HG02588 (cell line): ENCODE results near the gene IL16.

Experiments
- ATAC-seq: cut with Tn5 transposase; IDR thresholded peaks from one replicate; pipeline ENCODE4 v1.9.1; 2021; ENCODE audit warnings: mild to moderate bottlenecking, moderate library complexity; ENCODE audit not compliant: unreplicated experiment

Gene IL16

DNA sequence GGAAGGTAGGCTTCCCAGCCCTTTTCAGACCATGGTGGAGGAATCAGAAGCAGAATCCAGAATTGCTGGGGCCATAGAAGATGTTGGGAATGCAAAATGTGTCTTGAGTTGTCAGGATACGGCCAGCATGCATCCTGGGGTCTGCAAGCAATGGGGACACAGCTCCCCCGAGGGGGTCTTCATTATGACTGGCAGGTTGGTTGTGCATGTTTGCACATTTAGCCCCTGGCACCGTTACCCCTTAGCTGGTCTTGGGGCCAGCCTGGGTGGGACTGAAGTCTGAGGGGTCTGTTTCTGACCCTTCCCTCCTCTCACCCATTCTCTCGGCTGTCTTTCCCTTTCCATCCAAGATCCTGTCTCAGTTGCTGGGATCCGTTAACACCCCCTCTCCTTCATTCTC is 76.5 kb downstream of the IL16 start:
- ATAC-seq, result no peak

DNA sequence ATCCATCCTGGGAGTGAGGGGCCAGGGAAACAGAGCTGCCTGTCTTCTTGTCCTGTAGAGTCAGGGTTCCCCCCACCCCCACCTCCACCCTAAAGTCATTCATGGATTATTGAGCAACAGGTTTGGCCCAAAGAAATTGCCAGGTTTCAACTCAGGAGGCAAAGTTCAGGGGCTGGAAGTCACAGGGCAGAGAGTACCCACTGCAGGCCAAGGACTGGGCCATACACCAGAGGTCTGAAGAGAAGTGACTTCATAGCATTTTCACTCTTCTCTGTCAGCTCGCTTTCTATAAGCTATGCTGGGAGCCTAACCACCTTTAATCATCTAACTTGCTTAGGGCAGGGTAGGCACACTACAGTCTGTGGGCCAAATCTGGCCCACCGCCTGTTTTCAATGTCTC is 77.2 kb downstream of the IL16 start:
- no peak for ATAC-seq

GRCh38 chr15:81274255-81274654 is 77.6 kb downstream of the IL16 start:
- no peak for ATAC-seq

DNA sequence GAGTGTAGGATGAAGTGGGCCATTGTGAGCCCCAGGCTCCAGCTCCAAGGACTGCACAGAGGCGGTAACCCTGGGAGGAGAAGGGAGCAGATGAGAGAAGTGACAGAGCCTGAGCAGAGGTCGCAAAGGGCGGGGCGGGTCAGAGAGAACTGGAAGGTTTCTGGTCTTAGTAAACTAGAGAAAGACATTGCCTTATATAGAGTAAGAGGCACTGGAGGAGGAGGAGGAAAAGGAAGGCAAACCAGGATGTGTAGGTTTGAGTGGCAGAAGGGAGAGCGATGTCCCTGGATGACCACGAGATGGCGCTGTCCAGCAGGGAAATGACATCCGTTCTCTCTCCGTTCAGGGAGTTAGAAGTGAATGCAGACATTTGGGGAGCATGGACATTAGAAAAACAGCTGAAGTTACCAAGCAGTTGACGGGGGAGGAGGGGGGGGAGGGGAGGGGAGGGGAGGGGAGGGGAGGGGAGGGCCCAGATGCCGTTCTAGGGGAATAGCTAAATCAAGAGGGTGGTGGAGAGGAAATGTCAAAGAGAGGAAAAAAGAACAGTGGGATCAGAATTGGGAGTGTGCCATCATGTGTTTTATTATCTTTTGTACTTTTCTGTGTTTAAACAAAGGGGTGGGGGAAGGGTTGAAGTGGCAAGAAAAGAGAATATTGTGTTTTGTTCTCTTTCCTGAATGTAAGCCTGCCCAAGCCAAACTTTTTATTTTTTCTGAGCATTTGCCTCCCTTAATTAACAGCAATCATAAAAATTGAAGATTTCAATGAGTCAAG is 78.4 kb downstream of the IL16 start:
- ATAC-seq, result no peak

- ATAC-seq, result no peak
Observed at GRCh38 chr15:81275711-81276392, 79.2 kb downstream of the IL16 start.

DNA sequence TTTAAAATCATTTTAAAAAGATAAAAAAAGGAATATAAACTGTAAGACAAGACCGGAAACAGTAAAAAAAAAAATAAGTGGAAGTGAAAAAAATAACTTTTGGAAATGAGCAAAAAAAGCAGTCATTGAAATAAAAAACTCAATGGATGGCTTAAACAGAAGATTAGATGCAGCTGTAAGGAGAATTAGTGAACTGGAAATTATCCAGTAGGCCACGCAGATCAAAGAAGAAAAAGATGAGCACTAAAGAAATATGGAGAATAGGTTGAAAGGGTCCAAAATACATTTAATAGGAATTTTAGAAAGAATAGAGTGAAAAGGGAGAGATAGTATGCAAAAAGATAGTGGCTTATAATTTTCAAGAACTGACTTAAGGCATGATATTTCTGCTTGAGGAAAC is 80.3 kb downstream of the IL16 start:
- ATAC-seq, result no peak

GRCh38 chr15:81277851-81278250 is 81.2 kb downstream of the IL16 start:
- ATAC-seq, result no peak

GRCh38 chr15:81278306-81279029 is 81.8 kb downstream of the IL16 start:
- ATAC-seq, result no peak

DNA sequence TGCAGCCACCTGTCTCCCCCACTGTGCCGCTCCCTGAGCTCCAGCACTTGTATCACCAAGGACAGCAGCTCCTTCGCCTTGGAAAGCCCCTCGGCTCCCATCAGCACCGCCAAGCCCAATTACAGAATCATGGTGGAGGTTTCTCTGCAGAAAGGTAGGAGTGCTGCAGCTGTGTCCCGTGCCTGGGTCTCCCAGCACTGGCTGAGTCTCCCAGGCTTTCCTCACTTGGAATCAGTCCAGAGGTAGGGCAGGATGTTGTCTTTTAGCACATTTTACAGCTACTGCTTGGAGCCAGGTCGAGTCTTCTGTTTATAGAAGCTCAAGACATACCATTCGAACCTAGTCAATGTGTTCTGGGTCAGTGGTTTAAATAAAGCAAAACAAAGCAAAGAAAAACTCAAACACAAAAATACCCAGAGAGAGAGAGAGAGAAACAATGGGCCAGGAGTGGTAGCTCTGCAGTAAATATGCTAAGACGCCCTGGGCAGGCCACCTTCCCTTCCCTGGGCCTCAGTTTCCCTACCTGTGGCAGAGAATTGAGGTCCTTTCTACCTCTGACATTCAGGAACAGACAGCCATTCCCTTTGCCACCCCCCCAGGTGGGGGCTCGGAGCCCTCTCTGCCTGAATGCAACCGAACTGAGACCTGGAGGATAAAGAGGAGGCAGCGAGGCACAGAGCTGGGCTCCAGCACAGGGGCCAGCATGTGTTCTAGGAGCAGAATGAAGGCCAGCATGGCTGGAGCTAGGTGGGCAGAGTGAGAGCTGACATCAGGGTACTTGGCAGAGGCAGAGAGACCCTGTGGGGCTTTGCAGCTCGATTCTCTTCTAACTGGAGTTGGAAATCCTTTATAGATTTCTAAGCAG is 83.2 kb downstream of the IL16 start:
- no peak for ATAC-seq

DNA sequence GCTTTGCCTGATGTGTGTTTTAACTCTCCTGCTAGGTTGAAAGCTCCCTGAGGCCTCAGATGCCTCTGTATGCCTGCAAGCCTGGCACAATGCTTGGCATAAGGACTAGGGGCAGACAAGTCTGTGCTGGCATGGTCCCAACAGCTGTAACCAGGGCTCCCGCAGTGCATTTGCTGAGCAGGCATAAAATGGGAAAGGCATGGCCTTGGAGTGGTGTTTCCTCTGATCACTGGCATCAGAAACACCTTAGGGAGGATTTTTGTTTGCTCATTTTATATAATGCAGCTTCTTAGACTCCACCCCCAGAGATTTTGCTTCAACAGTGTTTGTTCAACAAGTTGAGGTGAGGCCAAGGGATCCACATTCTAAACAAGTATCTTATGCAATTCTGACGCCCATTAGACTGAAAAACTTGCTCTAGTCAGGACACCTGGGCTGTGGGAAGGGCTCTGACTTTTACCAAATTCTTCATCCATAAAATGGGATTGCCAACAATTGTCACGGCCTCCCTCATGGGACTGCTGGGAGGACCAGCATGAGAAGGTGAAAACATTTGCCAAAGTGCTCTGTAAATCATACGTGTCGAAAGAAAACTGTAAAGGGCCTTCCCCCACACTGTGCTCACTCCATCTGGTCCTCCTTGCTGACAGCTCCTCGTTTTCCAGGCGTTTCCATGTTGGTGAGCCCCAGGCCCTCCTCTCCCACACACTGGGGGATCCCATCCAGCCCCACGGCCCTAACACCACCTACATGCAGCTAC is 84.2 kb downstream of the IL16 start:
- no peak for ATAC-seq

- ATAC-seq, result no peak
Observed at GRCh38 chr15:81281456-81281735, 84.7 kb downstream of the IL16 start.

GRCh38 chr15:81281766-81282605 is 85.3 kb downstream of the IL16 start:
- ATAC-seq, result no peak

GRCh38 chr15:81282606-81282895 is 85.9 kb downstream of the IL16 start:
- ATAC-seq, result no peak

DNA sequence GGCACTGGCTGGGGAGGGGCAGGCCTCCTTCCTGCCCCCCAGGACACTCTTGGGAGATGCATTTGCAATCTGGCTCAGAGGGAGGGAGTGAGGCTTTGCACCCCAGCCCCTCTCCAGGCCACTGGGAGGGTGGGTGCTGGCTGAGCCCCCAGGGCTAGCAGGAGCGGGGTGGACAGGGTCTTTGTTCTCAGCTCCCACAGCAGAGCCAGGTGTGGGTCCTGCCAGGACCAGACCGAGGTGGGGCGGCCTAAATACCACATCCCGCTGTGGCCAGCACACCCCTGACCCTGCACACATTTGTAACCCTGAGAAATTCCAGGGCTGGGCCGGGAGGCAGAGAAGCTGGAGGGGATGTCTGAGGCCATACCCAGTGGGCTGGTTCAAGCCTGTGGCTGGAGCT is 86.2 kb downstream of the IL16 start:
- ATAC-seq, result no peak

GRCh38 chr15:81284256-81285031 is 87.8 kb downstream of the IL16 start:
- no peak for ATAC-seq

DNA sequence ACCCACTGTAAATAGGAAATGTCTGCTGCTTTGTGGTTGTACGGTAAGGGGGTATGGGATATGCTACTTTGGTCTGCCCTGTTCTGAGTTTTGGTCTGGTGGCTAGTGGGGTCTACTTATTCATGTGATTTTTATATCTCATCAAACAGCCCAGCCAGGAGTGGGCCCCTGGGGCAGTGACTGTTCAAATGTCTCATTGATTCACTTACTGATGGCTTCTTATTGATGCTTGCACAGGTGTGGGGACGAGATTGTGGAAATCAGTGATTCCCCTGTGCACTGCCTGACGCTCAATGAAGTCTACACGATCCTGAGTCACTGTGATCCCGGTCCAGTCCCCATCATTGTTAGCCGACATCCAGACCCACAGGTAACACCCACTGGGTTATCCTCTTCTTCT is 88.8 kb downstream of the IL16 start:
- ATAC-seq, result no peak

DNA sequence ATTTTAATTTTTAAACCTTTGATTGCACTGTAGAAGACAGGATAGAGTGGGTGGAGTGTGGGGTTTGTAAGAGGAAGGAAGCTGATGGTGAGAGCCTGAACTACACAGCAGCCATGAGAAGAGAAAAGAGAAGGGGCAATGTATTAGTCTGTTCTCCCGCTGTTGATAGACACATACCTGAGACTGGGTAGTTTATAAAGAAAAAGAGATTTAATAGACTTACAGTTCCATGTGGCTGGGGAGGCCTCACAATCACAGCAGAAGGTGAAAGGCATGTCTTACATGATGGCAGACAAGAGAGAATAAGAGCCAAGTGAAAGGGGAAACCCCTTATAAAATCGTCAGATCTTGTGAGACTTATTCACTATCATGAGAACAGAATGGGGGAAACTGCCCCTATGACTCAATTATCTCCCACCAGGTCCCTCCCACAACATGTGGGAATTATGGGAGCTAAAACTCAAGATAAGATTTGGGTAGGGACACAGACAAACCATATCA is 90.0 kb downstream of the IL16 start:
- no peak for ATAC-seq

DNA sequence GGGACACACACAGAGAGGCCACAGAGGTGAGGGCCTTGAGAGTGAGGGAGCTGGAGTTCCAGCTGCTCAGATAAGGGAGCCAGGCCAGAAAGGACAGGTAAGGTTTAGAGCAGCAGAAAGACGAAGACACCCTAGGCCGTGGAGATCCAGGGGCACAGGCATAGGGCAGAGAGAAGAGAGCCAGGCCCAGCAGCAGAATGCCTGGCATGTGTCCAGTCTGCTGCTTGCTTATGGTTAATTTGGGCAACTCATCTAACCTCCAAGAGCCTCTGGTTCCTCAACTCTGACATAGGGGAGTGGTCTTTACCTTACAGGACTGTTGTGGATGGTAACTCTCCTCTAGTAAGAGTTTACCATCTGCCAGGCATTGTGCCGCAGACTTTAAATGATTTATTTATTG is 91.4 kb downstream of the IL16 start:
- ATAC-seq, result no peak

- ATAC-seq, result no peak
Observed at GRCh38 chr15:81288616-81289015, 91.9 kb downstream of the IL16 start.
